ENCODE measurements around the gene SPG7.
"Not testable (repeated sequence)": the region's sequence is repeated elsewhere in the genome, so short reads cannot be mapped to it uniquely, and the experiment has no call there.

GRCh38 chr16:89587676-89588075 lies 79.5 kb downstream of the SPG7 start:
- not testable (repeated sequence) for TF ChIP-seq CTCF (conservative IDR thresholded peaks at IDR 0.05; ENCODE audit: low read depth, low read length); MAFK (IDR thresholded peaks at IDR 0.05; ENCODE audit: low read depth, low read length); POLR2A (IDR thresholded peaks at IDR 0.05; ENCODE audit: low read depth, low read length); SMC3 (IDR thresholded peaks at IDR 0.05; ENCODE audit: low read depth, low read length); BHLHE40 (IDR thresholded peaks at IDR 0.05; ENCODE audit: low read depth, low read length)

All from IMR-90 (cell line).